Thyroid gland (tissue), 4 donors: Measurements from ENCODE around the gene AGBL3.

ENCODE experiments used
- POLR2A ChIP-seq, 2 donors: fragments of 450-650 bp; IDR thresholded peaks; one replicate each; pipeline ENCODE4 v1.6.1; 2017; ENCODE audit warnings: antibody characterized with exemption in 2 of 2, mild to moderate bottlenecking in 2 of 2, moderate library complexity in 1 of 2
- TF ChIP-seq, protein P1 (sequence below), 6 experiments: fragments of 200-600 bp in 3 of 6; fragments of 450-650 bp in 3 of 6; sonication (generic) in 3 of 6; IDR thresholded peaks; one replicate each; pipeline ENCODE4 v1.5.1; 2016 to 2019; ENCODE audit warnings: antibody characterized with exemption in 6 of 6, mild to moderate bottlenecking in 2 of 6, inconsistent platforms in 1 of 6, moderate library complexity in 1 of 6

DNA sequence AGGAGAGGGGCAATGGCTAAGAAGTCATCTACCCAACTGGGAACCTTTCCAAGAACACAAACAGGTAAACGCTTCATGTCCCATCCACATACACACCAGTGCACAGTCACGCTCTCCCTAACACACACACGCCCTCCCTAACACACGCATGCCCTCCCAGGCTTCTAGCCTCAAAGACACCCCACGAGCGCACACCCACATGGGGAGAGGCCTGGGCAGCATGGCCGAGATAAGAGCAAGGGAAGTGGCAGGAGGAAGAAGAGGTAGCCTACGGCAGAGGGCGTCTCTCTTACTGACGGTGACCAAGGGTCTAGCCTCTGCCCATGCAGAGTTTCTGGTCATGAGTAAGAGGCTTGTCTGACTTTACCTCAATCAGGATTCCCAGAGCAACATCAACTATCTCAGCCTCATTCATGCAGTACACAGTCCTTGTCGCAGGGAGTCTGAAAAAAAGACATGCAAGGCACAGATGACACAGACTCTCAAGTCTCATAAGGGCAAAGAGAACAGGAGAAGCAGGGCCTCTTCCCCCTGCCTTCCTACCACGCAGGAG is 181.1 kb downstream of the AGBL3 start:
- TF ChIP-seq, protein P1, sequence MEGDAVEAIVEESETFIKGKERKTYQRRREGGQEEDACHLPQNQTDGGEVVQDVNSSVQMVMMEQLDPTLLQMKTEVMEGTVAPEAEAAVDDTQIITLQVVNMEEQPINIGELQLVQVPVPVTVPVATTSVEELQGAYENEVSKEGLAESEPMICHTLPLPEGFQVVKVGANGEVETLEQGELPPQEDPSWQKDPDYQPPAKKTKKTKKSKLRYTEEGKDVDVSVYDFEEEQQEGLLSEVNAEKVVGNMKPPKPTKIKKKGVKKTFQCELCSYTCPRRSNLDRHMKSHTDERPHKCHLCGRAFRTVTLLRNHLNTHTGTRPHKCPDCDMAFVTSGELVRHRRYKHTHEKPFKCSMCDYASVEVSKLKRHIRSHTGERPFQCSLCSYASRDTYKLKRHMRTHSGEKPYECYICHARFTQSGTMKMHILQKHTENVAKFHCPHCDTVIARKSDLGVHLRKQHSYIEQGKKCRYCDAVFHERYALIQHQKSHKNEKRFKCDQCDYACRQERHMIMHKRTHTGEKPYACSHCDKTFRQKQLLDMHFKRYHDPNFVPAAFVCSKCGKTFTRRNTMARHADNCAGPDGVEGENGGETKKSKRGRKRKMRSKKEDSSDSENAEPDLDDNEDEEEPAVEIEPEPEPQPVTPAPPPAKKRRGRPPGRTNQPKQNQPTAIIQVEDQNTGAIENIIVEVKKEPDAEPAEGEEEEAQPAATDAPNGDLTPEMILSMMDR (IDR thresholded peaks at IDR 0.05) = no peak
- TF ChIP-seq POLR2A (IDR thresholded peaks at IDR 0.05) = no peak
